Activated CD4-positive, alpha-beta T cell treated with anti-CD3 and anti-CD28 coated beads for 36 hours (primary cell): ENCODE measurements around the gene TRIM71. TPM values are rescaled to one million over a fixed set of nuclear protein-coding genes. Genes with fewer than 3 reads are reported as not detected.
"Not testable (repeated sequence)": the region's sequence is repeated elsewhere in the genome, so short reads cannot be mapped to it uniquely, and the experiment has no call there.

Experiments
- ATAC-seq: fragments of 200-7000 bp; cut with Tn5 transposase; one replicate; pipeline ENCODE4 v1.10.0; 2021; ENCODE audit warnings: mild to moderate bottlenecking, moderate library complexity
- CTCF ChIA-PET: fragments of 350-600 bp; sonication (Branson Sonifier 250); formaldehyde crosslinking; loops from one replicate; lab custom pipeline; 2021; ENCODE audit warnings: antibody characterized with exemption; lab: Charles Lee
- POLR2A ChIA-PET: fragments of 350-600 bp; sonication (Branson Sonifier 250); formaldehyde crosslinking; loops from one replicate; lab custom pipeline; 2021; ENCODE audit warnings: antibody characterized with exemption, inconsistent platforms; lab: Charles Lee
- DNase-seq: peaks from one replicate; pipeline ENCODE4 v3.0.0-alpha.2; 2020
- H3K27ac Mint-ChIP-seq: one replicate; pipeline ENCODE4 v1.8.0; 2021; ENCODE audit warnings: mixed read lengths
- H3K27me3 Mint-ChIP-seq: one replicate; pipeline ENCODE4 v1.8.0; 2021; ENCODE audit warnings: mixed read lengths
- H3K36me3 Mint-ChIP-seq: one replicate; pipeline ENCODE4 v1.8.0; 2021; ENCODE audit warnings: low read depth, mixed read lengths
- H3K4me1 Mint-ChIP-seq: one replicate; pipeline ENCODE4 v1.8.0; 2021; ENCODE audit warnings: mixed read lengths
- H3K4me3 Mint-ChIP-seq: one replicate; pipeline ENCODE4 v1.8.0; 2021; ENCODE audit warnings: mild to moderate bottlenecking, moderate library complexity, mixed read lengths
- H3K9me3 Mint-ChIP-seq: one replicate; pipeline ENCODE4 v1.8.0; 2021; ENCODE audit warnings: low read depth, mixed read lengths
- intact Hi-C, 2 experiments: fragments of 100-400 bp; cut with DNase I in 1 of 2; cut with micrococcal nuclease in 1 of 2; formaldehyde crosslinking; loops; one replicate each; pipeline versions ENCODE4 v1.14.2 to v1.15.1; 2022 to 2024; cut with DNase I, micrococcal nuclease
- total RNA-seq, 2 experiments: library from RNA; stranded (reverse); gene quantifications; one replicate each; pipeline ENCODE4 v1.2.3, GENCODE V29; 2021

TRIM71 gene
- total RNA-seq, 2 experiments from 2014 or later: 0.02 to 0.04 TPM

- no peak for ATAC-seq
- Mint-ChIP-seq H3K36me3 (no peaks in the 10 kb centered on the region), H3K27ac (no peak overlapping the region), H3K4me3 (no peak overlapping the region), H3K9me3 (no peaks in the 10 kb centered on the region), H3K27me3 (peaks cover 44% of the 10 kb centered on the region), H3K4me1 (peaks cover 19% of the 10 kb centered on the region)
- intact Hi-C loops: loop anchor here (5.0 to 10.0 kb wide), 3 partner anchors 115 to 398 kb away; partner anchors contain the start of genes GLB1 (in 1 of the 2), SUSD5 (in 1 of the 2) and TMPPE (in 1 of the 2)
- CTCF ChIA-PET: interaction anchor here (1.0 kb wide), 2 partner anchors 22 to 553 kb away, joined by 3 read pairs; no protein-coding TSS in a partner anchor
- POLR2A ChIA-PET: no interaction called here
- no peak for DNase-seq
Observed at GRCh38 chr3:32819551-32820348, 2.0 kb downstream of the TRIM71 start.

- Mint-ChIP-seq H3K9me3 (no peaks in the 10 kb centered on the region), H3K4me3 (no peak overlapping the region), H3K4me1 (peaks cover 18% of the 10 kb centered on the region), H3K27me3 (peaks cover 40% of the 10 kb centered on the region), H3K27ac (no peak overlapping the region), H3K36me3 (no peaks in the 10 kb centered on the region)
- POLR2A ChIA-PET: interaction anchor here (0.6 kb wide), 1 partner anchor 319 kb away, joined by 4 read pairs; no protein-coding TSS in a partner anchor
- ATAC-seq (no peak), DNase-seq (no peak)
- CTCF ChIA-PET: interaction anchor here (0.6 to 1.0 kb wide), 3 partner anchors 22 to 552 kb away, joined by 3 read pairs; no protein-coding TSS in a partner anchor
- intact Hi-C loops: no loop called here
Observed at GRCh38 chr3:32820430-32820829, 2.6 kb downstream of the TRIM71 start.

DNA sequence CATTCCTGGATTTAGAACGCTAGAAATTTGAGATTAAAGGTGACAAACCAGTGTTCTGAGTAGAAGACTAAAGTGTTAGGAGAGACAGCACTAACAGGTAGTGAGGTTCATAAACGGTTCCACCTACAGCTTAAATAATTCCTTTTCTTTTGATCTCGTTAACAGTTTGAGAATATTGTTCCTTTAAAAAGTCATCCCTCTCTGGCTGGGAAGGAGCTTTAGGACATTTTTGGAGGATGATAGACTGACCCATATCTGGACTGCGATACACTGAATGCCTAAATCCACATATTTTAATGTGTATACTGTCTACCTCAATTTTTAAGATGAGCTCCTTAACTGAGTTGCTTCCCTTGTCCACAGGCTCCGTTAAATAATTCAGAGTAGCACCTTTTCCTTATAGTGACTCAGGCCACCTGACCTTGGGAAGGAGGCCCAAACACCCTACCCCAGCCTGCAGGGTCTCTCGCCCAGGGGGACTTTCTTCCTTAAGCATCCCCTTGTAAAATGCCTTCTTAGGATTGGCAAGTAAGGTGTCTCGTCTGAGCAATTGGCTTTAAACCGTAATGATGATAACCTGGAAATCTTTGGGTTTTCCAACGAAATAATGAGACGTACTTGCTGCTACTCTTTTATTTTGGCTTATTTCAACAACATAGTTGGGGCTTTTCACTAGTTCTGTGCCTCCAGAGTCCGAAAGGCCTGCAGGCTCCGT, 3.3 kb downstream of the TRIM71 start:
- H3K27ac Mint-ChIP-seq: no peak overlapping the region
- ATAC-seq (no peak), DNase-seq (no peak)
- no peaks in the 10 kb centered on the region for H3K36me3 Mint-ChIP-seq
- H3K27me3 Mint-ChIP-seq: peaks cover 34% of the 10 kb centered on the region
- ChIA-PET CTCF (interaction anchor here (0.6 to 1.0 kb wide), 2 partner anchors 21 to 525 kb away, joined by 3 read pairs; no protein-coding TSS in a partner anchor), POLR2A (interaction anchor here (0.6 kb wide), 1 partner anchor 318 kb away, joined by 4 read pairs; no protein-coding TSS in a partner anchor)
- H3K4me1 Mint-ChIP-seq: peaks cover 18% of the 10 kb centered on the region
- H3K4me3 Mint-ChIP-seq: no peak overlapping the region
- H3K9me3 Mint-ChIP-seq: no peaks in the 10 kb centered on the region
- intact Hi-C loops: no loop called here

DNA sequence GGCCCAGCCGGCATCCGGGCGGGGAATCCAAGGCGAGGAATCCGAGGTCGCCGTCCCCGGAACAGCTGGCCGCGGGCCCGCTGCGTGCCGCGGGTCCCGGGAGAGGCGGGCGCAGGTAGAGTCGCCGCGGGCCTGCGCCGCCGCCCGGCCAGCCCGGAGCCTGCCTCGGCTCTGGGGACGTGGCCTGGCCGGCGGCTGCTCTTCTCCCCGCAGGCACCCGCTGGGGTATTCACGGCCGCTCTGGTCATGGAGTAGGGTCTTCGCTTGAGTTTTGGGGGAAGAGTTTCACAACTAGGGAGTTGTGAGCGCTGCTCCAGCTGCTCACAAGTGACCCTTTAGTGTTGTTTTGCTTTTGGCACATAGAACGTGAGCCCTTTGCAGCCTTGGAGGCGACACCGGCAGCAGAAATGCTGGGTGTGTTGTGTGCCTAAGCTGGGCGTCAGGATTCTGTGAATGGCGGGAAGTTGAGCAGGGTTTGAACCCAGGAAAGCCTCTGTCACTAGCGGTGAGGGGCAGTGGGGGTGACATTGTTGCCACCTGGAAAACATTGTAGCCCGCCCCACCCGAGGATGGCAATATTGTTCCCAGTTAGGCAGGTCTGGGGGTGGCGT, 4.0 kb downstream of the TRIM71 start:
- Mint-ChIP-seq H3K36me3 (no peaks in the 10 kb centered on the region), H3K4me1 (peaks cover 15% of the 10 kb centered on the region), H3K9me3 (no peaks in the 10 kb centered on the region), H3K27ac (no peak overlapping the region), H3K4me3 (no peak overlapping the region), H3K27me3 (peaks cover 31% of the 10 kb centered on the region)
- intact Hi-C loops: no loop called here
- ChIA-PET CTCF (no interaction called here), POLR2A (no interaction called here)
- DNase-seq (no peak), ATAC-seq (no peak)

- Mint-ChIP-seq H3K27me3 (peaks cover 25% of the 10 kb centered on the region), H3K27ac (no peak overlapping the region), H3K9me3 (no peaks in the 10 kb centered on the region), H3K4me3 (no peak overlapping the region), H3K4me1 (peaks cover 8% of the 10 kb centered on the region), H3K36me3 (no peaks in the 10 kb centered on the region)
- CTCF ChIA-PET: no interaction called here
- intact Hi-C loops: no loop called here
- POLR2A ChIA-PET: no interaction called here
- ATAC-seq (no peak), DNase-seq (no peak)
Observed at GRCh38 chr3:32822609-32823498, 5.1 kb downstream of the TRIM71 start.

DNA sequence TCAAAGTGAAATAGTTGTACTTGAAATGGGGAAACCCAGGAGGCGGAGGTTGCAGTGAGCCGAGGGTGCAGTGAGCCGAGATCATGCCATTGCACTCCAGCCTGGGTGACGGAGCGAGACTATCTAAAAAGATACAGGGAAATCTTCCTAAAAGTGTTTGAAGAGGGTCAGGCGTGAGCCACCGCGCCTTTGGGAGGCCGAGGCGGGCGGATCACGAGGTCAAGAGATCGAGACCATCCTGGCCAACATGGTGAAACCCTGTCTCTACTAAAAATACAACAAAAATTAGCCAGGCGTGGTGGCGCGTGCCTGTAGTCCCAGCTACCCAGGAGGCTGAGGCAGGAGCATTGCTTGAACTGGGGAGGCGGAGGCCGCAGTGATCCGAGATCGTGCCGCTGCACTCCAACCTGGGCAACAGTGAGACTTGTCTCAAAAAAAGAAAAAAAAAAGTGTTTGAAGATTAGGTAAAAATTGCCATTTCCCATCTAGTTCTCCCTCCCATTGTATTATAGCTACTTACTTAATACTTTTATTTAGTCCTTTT, 5.9 kb downstream of the TRIM71 start:
- H3K36me3 Mint-ChIP-seq, H3K4me3 Mint-ChIP-seq, H3K4me1 Mint-ChIP-seq, CTCF ChIA-PET, ATAC-seq, intact Hi-C loops, POLR2A ChIA-PET, H3K27ac Mint-ChIP-seq, H3K9me3 Mint-ChIP-seq, DNase-seq: not testable (repeated sequence)
- H3K27me3 Mint-ChIP-seq: peaks cover 23% of the 10 kb centered on the region

- Mint-ChIP-seq H3K27ac (no peak overlapping the region), H3K27me3 (peaks cover 12% of the 10 kb centered on the region), H3K4me1 (no peaks in the 10 kb centered on the region), H3K36me3 (no peaks in the 10 kb centered on the region), H3K4me3 (no peak overlapping the region), H3K9me3 (no peaks in the 10 kb centered on the region)
- ATAC-seq: no peak
- ChIA-PET CTCF (no interaction called here), POLR2A (no interaction called here)
- no peak for DNase-seq
- intact Hi-C loops: no loop called here
Observed at GRCh38 chr3:32825601-32826375, 8.0 kb downstream of the TRIM71 start.

- intact Hi-C loops: no loop called here
- ChIA-PET POLR2A (no interaction called here), CTCF (interaction anchor here (0.6 to 1.1 kb wide), 4 partner anchors 10 to 432 kb away, joined by 3 read pairs; no protein-coding TSS in a partner anchor)
- Mint-ChIP-seq H3K4me1 (no peaks in the 10 kb centered on the region), H3K36me3 (no peaks in the 10 kb centered on the region), H3K4me3 (no peak overlapping the region), H3K27ac (no peak overlapping the region), H3K9me3 (no peaks in the 10 kb centered on the region), H3K27me3 (peaks cover 7% of the 10 kb centered on the region)
- no peak for DNase-seq
- ATAC-seq: no peak
Observed at GRCh38 chr3:32831062-32831461, 13.3 kb downstream of the TRIM71 start.

GRCh38 chr3:32831791-32832190, 14.0 kb downstream of the TRIM71 start:
- DNase-seq (no peak), ATAC-seq (no peak)
- H3K9me3 Mint-ChIP-seq: no peaks in the 10 kb centered on the region
- no peaks in the 10 kb centered on the region for H3K36me3 Mint-ChIP-seq
- POLR2A ChIA-PET: no interaction called here
- no peaks in the 10 kb centered on the region for H3K4me1 Mint-ChIP-seq
- intact Hi-C loops: no loop called here
- H3K4me3 Mint-ChIP-seq: no peak overlapping the region
- CTCF ChIA-PET: interaction anchor here (0.6 kb wide), 1 partner anchor 432 kb away, joined by 3 read pairs; no protein-coding TSS in a partner anchor
- peaks cover 9% of the 10 kb centered on the region for H3K27me3 Mint-ChIP-seq
- no peak overlapping the region for H3K27ac Mint-ChIP-seq

- no peak overlapping the region for H3K4me3 Mint-ChIP-seq
Observed at GRCh38 chr3:32832193-32832592, 14.4 kb downstream of the TRIM71 start.

More at GRCh38 chr3:32832193-32832592, 14.4 kb downstream of the TRIM71 start:
- DNase-seq (no peak), ATAC-seq (no peak)
- Mint-ChIP-seq H3K27ac (no peak overlapping the region), H3K4me1 (no peaks in the 10 kb centered on the region), H3K9me3 (no peaks in the 10 kb centered on the region), H3K36me3 (no peaks in the 10 kb centered on the region), H3K27me3 (peaks cover 9% of the 10 kb centered on the region)
- ChIA-PET POLR2A (no interaction called here), CTCF (no interaction called here)
- intact Hi-C loops: no loop called here
